ENCODE results near the gene SPOUT1.

Gene SPOUT1

DNA sequence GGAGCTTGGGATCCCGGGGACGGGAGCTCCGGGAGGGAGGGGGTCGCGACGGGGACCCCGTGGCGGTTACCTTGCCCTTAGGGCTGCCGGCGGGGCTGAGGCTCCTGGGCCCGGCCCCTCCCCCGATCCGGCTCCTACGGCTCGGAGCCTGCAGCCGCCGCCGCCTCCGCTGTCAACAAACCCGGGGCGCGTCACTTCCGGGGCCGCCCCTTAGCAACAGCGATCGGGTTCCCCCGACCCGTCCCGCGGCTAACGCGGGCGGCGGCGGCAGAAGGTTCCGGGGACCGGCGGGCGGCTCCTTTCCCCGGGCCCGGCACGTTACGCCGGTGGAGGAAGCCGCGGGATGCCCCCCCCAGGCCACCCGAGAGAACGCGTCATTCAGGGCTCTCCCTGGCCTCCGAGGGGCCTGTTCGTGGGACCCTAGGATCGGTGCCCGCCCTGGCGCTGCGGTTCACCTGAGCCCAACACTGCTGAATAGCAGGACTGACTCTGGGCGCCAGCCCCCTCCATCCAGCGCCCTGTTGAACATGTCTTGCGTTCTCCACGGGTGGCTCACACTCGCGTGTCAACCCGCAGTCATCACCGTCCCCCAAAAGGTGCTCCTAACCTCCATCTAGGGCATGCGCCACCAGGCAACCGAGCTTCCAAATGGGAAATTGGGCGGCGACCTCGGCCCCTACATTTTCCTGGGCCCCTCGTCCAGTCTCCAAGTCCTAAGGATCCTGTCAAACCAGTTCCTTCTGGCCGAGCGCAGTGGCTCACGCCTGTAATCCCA is 57.7 kb downstream of the SPOUT1 start, which contains the start of gene ZER1:
Gene ZER1 (minus strand): TSS at position 183 of the 775 bp plus-strand sequence. CDS start 16,362 bp downstream, outside the sequence.
- peak; percentile 86 for DNase-seq (ENCODE audit: low spot score)

DNA sequence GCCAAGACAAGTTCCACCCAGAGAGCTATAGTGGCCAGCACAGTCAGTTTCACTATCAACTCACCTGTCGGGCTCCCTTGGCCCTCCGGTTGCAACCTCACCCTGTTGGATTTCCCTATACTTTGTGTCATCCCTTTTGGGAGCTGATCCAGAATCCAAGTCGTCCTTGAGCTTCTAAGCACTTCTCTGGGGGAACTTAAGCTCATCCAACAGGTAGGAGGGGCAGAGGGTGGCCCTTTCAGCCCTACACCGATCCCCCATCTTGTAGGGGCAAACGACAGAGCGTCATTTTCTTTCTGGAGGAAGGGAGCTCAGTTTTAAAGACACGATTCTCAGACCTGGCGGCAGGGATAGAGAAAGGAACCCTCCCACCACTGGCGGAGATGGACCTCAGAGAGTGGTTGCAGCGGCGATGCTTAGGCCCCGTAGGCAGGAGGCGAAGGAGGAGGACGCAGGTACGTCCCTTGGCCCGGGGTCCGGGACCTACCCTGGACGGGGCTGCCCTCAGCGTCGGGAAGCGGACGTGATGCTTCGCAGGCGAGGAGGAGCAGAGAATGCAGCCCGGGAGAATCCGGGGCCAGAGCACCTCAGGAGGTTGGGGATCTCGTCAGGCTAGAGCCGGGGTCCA is 58.4 kb downstream of the SPOUT1 start:
- peak; percentile 18 for DNase-seq (ENCODE audit: low spot score)

DNA sequence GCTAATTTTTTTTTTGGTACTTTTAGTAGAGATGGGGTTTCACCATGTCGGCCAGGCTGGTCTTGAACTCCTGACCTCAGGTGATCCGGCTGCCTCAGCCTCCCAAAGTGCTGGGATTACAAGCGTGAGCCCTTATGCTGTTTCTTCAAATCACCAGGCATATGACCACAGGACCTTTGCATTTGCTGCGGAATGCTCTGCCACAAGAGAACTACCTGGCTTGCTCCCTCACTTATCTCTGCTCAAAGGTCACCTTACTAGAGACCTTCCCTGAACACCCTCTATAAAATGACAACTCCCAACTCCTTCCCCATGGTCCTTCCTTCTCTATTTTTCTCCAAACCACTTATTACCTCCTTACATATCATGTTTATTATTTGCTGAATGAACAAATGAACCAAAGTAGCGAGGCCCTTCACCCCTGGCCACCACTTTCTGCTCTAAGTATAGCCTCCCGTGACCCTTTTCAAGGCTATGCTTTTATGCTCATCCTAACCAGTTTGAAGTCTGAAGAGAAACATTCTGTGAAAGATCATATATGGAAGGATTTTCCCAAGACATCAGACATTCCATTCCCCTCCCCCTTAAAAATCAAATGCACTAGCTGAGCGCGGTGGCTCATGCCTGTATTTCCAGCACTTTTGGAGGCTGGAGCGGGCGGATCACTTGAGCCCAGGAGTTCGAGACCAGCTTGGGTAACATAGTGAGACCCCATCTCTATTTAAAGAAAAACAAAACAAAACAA is 59.1 kb downstream of the SPOUT1 start:
- DNase-seq (ENCODE audit: low spot score) = no peak
